NT2/D1 (cell line): Measurements from ENCODE around the gene SGCB.

ENCODE experiments used
- SUZ12 ChIP-seq: IDR thresholded peaks from 2 replicates; pipeline ENCODE4 v1.6.1; 2011; ENCODE audit not compliant: insufficient read length, insufficient read depth; ENCODE audit errors: extremely low read depth
- YY1 ChIP-seq: IDR thresholded peaks from 2 replicates; pipeline ENCODE4 v1.6.1; 2011; ENCODE audit not compliant: insufficient read length, insufficient read depth
- ZNF274 ChIP-seq: IDR thresholded peaks from 2 replicates; pipeline ENCODE4 v1.6.1; 2011; ENCODE audit warnings: mild to moderate bottlenecking, low read depth, low read length

DNA sequence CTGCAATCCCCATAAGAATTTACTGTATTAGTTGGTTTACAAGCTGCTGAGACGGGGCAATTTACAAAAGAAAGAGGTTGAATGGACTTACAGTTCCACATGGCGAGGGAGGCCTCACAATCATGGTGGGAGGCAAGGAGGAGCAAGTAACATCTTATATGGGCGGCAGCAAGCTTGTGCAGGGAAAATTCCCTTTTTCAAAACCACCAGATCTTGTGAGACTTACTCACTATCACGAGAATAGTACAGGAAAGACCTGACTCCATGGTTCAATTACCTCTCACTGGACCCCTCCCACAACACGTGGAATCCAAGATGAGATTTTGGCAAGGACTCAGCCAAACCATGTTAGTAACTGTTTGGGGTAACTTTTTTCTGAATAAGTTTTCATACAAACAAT, 11.2 kb upstream of the SGCB start:
- no peak for TF ChIP-seq ZNF274
- TF ChIP-seq YY1, result no peak
- no peak for TF ChIP-seq SUZ12
